Stomach smooth muscle (tissue), 2 donors: ENCODE data around the gene FBXO48.

Source experiments
- H3K27ac ChIP-seq: one replicate; pipeline ENCODE4 v1.7.0; 2013; ENCODE audit warnings: mild to moderate bottlenecking, low read length, inconsistent platforms
- H3K27me3 ChIP-seq, 2 donors: one replicate each; pipeline ENCODE4 v1.7.0; 2013; ENCODE audit warnings: low read length in 2 of 2; ENCODE audit not compliant: insufficient read depth in 2 of 2, control insufficient read depth in 1 of 2
- H3K36me3 ChIP-seq, 2 donors: one replicate each; pipeline ENCODE4 v1.7.0; 2013; ENCODE audit warnings: low read length in 2 of 2; ENCODE audit not compliant: control insufficient read depth in 2 of 2, insufficient read depth in 2 of 2
- H3K4me1 ChIP-seq: one replicate; pipeline ENCODE4 v1.7.0; 2013; ENCODE audit warnings: low read length; ENCODE audit not compliant: control insufficient read depth, insufficient read depth
- H3K4me3 ChIP-seq, 2 donors: one replicate each; pipeline ENCODE4 v1.7.0; 2013; ENCODE audit warnings: low read length in 2 of 2
- H3K9ac ChIP-seq, 2 donors: one replicate each; pipeline ENCODE4 v1.7.0; 2013; ENCODE audit warnings: low read length in 2 of 2, mild to moderate bottlenecking in 1 of 2
- H3K9me3 ChIP-seq, 2 donors: one replicate each; pipeline ENCODE4 v1.7.0; 2013; ENCODE audit warnings: low read length in 2 of 2; ENCODE audit not compliant: control insufficient read depth in 2 of 2
- donor health status: healthy.
- donor health status: Pancreatic carcinoma.

FBXO48 gene

DNA sequence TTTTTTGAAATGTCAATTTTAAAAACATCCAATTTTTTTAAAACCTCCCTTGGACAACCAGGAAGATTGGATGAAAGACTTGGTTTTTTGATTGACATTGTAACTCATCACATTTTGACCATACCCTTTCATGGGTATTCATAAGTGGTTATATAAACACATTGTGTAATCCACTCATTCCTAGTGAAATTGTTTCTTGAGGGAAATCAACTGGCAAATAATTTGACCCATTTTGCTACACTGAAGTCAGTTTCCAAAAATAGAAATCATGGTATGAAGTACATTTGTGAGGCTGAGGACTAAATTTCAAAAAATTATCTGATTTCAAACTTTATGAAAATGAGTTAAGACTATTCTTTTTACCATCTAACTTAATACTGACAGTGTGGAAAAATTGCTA is 31.5 kb downstream of the FBXO48 start:
- H3K27ac ChIP-seq = peak overlapping the region; percentile 82
- H3K36me3 ChIP-seq = no peaks in the 10 kb centered on the region
- H3K4me1 ChIP-seq = peaks cover 25% of the 10 kb centered on the region
- no peaks in the 10 kb centered on the region for H3K27me3 ChIP-seq
- H3K9ac ChIP-seq = no peak overlapping the region
- no peak overlapping the region for H3K4me3 ChIP-seq
- H3K9me3 ChIP-seq = no peaks in the 10 kb centered on the region

DNA sequence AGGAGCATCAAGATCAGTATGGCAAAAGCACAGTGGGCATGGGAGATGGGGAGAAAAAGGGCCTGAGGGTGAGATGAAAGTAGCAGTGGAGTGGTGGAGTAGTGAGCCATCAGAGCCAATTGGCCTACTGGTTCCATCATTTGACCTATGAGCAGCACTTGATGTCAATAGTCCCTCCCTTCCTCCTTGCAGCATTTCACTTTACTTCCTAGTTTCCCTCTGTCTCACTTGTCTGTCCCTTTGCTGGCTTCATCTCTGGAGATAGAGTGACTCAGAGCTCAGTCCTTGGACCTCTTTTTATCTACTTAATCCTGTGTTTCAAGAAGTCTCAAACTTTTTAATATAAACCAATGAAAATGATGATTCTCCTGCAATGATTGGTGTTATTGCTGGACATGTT is 32.1 kb downstream of the FBXO48 start:
- no peak overlapping the region for H3K9ac ChIP-seq
- H3K27ac ChIP-seq = no peak overlapping the region
- H3K4me1 ChIP-seq = peaks cover 18% of the 10 kb centered on the region
- H3K27me3 ChIP-seq = no peaks in the 10 kb centered on the region
- no peaks in the 10 kb centered on the region for H3K9me3 ChIP-seq
- H3K36me3 ChIP-seq = no peaks in the 10 kb centered on the region
- H3K4me3 ChIP-seq = no peak overlapping the region

DNA sequence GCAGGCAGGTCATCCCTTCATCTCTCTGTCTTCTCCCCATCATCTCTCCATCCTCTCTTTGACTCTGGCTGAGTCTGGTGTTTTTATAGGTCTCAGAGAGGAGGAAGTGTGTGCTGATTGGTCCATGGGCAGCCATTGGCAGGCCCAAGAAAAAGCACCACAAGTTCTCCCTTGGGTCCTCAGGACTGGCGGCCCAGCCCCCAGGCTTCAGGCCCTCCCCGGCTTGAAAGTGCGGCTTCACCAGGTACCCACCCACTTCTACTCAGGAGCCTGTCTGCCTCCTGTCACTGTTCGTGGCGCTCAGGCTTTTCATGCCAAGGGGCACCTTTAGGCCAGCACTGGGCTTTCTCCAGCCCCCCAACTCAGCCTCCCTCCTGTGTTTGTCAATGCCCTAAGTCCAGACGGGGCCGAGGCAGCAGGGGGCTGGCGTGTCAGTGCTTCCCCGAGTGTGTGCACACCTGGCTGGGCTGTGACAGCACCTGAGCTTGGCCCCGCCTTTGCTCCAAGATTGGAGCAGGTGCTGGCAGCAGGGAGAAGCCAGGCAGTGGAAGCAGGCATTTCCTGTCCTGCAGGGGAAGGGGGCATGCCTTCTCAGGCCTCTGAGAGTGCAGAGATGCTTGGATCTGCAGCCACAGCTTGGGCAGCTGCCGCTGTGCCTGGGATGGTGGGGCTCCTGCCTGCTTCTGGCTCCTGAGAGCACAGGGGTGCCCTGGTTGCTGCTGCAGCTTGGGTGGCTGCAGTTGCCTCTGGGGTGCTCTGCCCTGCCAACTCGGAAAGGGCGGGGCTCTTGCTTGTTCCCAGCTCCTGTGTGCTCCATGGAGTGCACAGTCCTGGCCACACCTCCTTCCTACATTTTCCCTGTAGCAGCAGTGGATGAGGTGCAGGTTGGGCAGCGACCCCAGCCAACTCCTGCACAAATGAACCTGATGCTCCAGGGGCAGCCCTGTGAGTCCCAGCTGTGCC is 34.1 kb downstream of the FBXO48 start:
- Histone ChIP-seq H3K27me3 (no peaks in the 10 kb centered on the region), H3K27ac (no peak overlapping the region), H3K4me1 (peaks cover 18% of the 10 kb centered on the region), H3K9me3 (no peaks in the 10 kb centered on the region), H3K36me3 (no peaks in the 10 kb centered on the region), H3K9ac (no peak overlapping the region), H3K4me3 (no peak overlapping the region)

DNA sequence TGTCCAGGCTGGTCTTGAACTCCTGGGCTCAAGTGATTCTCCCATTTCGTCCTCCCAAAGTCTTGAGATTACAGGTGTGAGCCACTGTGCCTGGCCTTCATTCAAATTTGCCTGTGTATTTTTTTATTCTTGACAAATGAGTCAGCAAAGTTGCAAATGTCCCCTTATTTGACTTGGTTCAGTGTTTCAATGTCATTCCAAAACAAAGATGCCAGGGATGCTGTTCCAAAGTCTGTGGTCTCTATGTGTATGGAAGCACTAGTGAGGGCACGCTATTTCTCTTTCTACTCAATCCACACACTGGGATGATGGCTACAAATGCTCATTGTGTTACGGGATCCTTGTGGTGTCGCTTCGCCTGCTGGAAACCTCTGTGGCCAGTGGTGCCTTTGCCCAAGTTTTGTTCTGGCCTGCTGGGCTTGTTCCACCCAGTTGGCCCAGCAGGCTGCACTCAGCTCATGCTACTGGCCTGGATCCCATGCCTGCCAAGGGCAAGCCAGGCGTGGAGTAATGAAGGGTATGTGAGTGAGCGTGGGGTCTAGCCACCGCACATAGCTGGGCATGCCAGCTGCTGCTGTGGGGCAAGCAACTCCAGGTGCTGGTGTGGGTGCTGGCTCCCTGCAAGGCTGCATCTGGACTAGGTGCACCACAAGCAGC is 35.6 kb downstream of the FBXO48 start:
- Histone ChIP-seq H3K27ac (no peak overlapping the region), H3K4me1 (peaks cover 7% of the 10 kb centered on the region), H3K4me3 (no peak overlapping the region), H3K9me3 (no peaks in the 10 kb centered on the region), H3K9ac (no peak overlapping the region), H3K27me3 (no peaks in the 10 kb centered on the region), H3K36me3 (no peaks in the 10 kb centered on the region)

DNA sequence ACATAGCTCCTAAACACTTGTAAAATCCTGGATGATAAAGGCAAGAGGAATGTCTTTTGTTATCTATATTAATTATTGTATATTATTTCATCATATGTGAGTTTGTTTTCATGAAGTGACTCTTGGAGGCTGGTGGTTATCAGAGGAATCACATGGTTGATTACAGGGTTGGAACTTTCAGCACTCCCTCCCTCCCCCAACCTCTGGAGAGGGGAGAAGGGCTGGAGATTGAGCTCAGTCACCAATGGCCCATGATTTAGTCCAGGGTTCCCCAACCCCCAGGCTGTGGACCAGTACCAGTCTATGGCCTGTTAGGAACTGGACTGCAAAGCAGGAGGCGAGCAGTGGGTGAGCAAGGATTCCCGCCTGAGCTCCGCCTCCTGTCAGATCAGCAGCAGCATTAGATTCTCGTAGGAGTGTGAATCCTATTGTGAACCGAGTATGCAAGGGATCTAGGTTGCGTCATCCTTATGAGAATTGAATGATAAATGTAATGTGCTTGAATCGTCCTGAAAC is 37.7 kb downstream of the FBXO48 start:
- Histone ChIP-seq H3K27me3 (no peaks in the 10 kb centered on the region), H3K4me1 (no peaks in the 10 kb centered on the region), H3K36me3 (no peaks in the 10 kb centered on the region), H3K27ac (no peak overlapping the region), H3K4me3 (no peak overlapping the region), H3K9me3 (no peaks in the 10 kb centered on the region), H3K9ac (no peak overlapping the region)

DNA sequence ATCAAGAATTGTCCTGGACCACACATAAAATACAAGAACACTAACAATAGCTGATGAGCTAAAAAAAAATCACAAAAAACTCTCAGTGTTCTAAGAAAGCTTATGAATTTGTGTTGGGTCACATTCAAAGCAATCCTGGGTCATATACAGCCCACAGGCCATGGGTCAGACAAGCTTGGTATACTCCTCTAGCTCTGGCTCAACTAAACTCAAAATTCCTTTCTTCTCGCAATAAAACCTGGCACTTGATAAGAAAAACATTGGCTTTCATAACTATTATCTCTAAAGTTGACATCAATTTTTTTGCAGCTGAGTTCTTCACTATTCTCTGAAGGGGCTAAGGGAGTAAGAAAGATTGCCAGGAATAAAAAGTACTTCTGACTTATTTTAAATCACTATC is 38.3 kb downstream of the FBXO48 start:
- Histone ChIP-seq H3K4me3 (no peak overlapping the region), H3K4me1 (no peaks in the 10 kb centered on the region), H3K9me3 (no peaks in the 10 kb centered on the region), H3K27me3 (no peaks in the 10 kb centered on the region), H3K27ac (no peak overlapping the region), H3K9ac (no peak overlapping the region), H3K36me3 (no peaks in the 10 kb centered on the region)

- Histone ChIP-seq H3K4me1 (no peaks in the 10 kb centered on the region), H3K27me3 (no peaks in the 10 kb centered on the region), H3K9ac (no peak overlapping the region), H3K27ac (no peak overlapping the region), H3K4me3 (no peak overlapping the region), H3K36me3 (no peaks in the 10 kb centered on the region), H3K9me3 (no peaks in the 10 kb centered on the region)
These were observed 39.0 kb downstream of the FBXO48 start for GRCh38 chr2:68428126-68428525.

DNA sequence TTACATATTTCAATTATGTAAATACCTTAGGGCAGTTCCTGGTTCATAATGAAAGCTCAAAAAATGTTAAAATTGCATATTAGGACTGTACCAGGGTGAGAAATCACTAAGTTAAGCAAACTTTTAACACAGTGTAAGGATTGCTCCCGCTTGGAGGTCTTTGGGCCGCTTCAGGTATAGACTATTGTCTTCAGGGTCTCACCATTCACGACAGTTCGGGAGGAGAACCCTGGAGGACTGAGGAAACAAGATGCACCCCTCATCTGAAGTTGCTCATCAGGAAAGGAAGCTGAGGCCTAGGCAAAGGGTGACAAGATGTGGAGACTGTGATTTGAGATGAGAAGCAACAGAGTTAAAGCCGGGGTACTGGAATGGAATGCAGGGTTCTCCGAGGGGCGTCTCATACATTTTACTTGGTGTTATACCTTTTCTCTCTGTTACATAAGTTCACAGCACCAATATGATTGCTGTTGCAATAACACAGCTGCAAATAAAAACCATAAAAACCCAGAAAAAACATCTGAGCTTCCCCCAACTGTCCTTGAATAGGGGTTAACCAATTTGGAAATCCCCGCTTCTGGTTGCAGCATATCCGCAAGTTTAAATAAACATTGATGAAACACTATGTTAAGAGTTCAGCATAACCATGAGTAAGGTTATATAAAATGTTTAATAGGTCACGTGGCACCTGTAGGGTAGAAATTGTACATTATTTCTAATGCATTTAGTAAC is 40.1 kb downstream of the FBXO48 start:
- no peaks in the 10 kb centered on the region for H3K4me1 ChIP-seq
- no peaks in the 10 kb centered on the region for H3K27me3 ChIP-seq
- H3K4me3 ChIP-seq = no peak overlapping the region
- no peaks in the 10 kb centered on the region for H3K9me3 ChIP-seq
- H3K9ac ChIP-seq = no peak overlapping the region
- H3K27ac ChIP-seq = no peak overlapping the region
- H3K36me3 ChIP-seq = no peaks in the 10 kb centered on the region

GRCh38 chr2:68426446-68426845 is 40.6 kb downstream of the FBXO48 start:
- Histone ChIP-seq H3K4me3 (no peak overlapping the region), H3K9me3 (no peaks in the 10 kb centered on the region), H3K4me1 (no peaks in the 10 kb centered on the region), H3K27me3 (no peaks in the 10 kb centered on the region), H3K27ac (no peak overlapping the region), H3K36me3 (no peaks in the 10 kb centered on the region), H3K9ac (no peak overlapping the region)

- no peaks in the 10 kb centered on the region for H3K9me3 ChIP-seq
- H3K27ac ChIP-seq = no peak overlapping the region
- H3K4me3 ChIP-seq = no peak overlapping the region
- H3K27me3 ChIP-seq = no peaks in the 10 kb centered on the region
- no peaks in the 10 kb centered on the region for H3K4me1 ChIP-seq
- no peak overlapping the region for H3K9ac ChIP-seq
- H3K36me3 ChIP-seq = no peaks in the 10 kb centered on the region
These were observed 41.6 kb downstream of the FBXO48 start for GRCh38 chr2:68425503-68425902.
